Activated B cell treated with CpG ODN at 0.5 μM for 24 hours (primary cell): ENCODE measurements around the gene PTPN13. TPM values are rescaled to one million over a fixed set of nuclear protein-coding genes. Genes with fewer than 3 reads are reported as not detected.

Experiments
- ATAC-seq: fragments of 200-7000 bp; cut with Tn5 transposase; one replicate; pipeline ENCODE4 v1.10.0; 2021; ENCODE audit warnings: low read depth, mild to moderate bottlenecking, moderate library complexity
- CTCF ChIA-PET: fragments of 350-600 bp; sonication (Branson Sonifier 250); formaldehyde crosslinking; loops from one replicate; lab custom pipeline; 2021; ENCODE audit warnings: antibody characterized with exemption; lab: Charles Lee
- POLR2A ChIA-PET: fragments of 350-600 bp; sonication (Branson Sonifier 250); formaldehyde crosslinking; loops from one replicate; lab custom pipeline; 2021; ENCODE audit warnings: antibody characterized with exemption; lab: Charles Lee
- DNase-seq: peaks from one replicate; pipeline ENCODE4 v3.0.0; 2022
- H3K27ac Mint-ChIP-seq: one replicate; pipeline ENCODE4 v1.8.0; 2020; ENCODE audit warnings: mixed read lengths
- H3K27me3 Mint-ChIP-seq: one replicate; pipeline ENCODE4 v1.8.0; 2021; ENCODE audit warnings: mixed read lengths
- H3K36me3 Mint-ChIP-seq: one replicate; pipeline ENCODE4 v1.8.0; 2021; ENCODE audit warnings: low read depth, mixed read lengths
- H3K4me1 Mint-ChIP-seq: one replicate; pipeline ENCODE4 v1.8.0; 2021; ENCODE audit warnings: mixed read lengths
- H3K4me3 Mint-ChIP-seq: one replicate; pipeline ENCODE4 v1.8.0; 2020; ENCODE audit warnings: mild to moderate bottlenecking, mixed read lengths
- H3K9me3 Mint-ChIP-seq: one replicate; pipeline ENCODE4 v1.8.0; 2020; ENCODE audit warnings: mixed read lengths
- CTCF ChIP-seq: fragments of 200-600 bp; IDR thresholded peaks from one replicate; pipeline ENCODE4 v1.8.0; 2022; ENCODE audit warnings: antibody characterized with exemption, mild to moderate bottlenecking
- intact Hi-C: fragments of 100-400 bp; cut with micrococcal nuclease; formaldehyde crosslinking; loops from one replicate; pipeline ENCODE4 v1.15.1; 2024
- total RNA-seq: library from RNA; stranded (reverse); gene quantifications from 2 replicates; pipeline ENCODE4 v1.2.3, GENCODE V29; 2022

The PTPN13 gene
- total RNA-seq, 1 donor from 2014 or later = 0.07 TPM

GRCh38 chr4:86815653-86816052 lies 221.5 kb downstream of the PTPN13 start:
- Mint-ChIP-seq H3K4me1 (no peaks in the 10 kb centered on the region), H3K4me3 (no peak overlapping the region), H3K27me3 (peaks cover 3% of the 10 kb centered on the region), H3K36me3 (no peaks in the 10 kb centered on the region), H3K9me3 (peaks cover 9% of the 10 kb centered on the region), H3K27ac (no peak overlapping the region)
- ATAC-seq (no peak), DNase-seq (no peak)
- intact Hi-C loops = no loop called here
- no peak for TF ChIP-seq CTCF
- ChIA-PET POLR2A (no interaction called here), CTCF (no interaction called here)

DNA sequence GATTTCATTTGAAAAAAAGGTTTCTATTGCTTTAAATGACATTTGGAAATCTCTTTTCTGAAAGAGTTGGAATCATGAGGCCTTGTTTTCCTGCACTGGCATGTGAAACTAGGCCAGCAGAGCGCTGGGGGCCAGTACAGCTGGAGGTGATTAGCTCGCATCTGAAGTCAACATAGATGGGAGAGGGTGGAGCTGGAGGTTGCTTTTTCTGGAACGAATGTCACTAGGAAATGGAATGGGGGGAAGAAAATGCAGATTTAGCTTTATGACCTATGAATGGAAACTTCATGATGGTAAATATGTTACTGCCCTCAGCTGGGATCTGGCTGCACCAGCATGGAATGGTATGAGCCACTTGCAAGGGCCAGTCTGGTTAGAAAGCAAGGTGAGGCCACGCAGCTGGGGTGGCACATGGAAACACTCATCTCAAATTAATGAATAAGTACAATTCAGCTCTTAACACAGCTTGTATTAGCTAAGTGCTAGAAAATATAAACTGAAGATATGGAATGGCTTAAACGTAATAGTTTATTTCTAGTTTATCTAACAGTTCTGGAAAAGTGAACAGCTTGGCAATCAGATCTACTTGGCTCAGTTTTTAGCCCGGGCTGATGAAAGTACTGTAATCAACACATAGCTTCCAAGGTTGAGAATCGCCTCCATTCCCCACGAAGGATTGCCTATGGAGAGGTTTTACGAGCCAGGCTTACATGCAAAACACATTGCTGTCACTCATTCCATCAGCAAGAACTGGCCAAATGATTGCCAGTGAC lies 222.6 kb downstream of the PTPN13 start:
- Mint-ChIP-seq H3K27me3 (peaks cover 3% of the 10 kb centered on the region), H3K4me1 (no peaks in the 10 kb centered on the region), H3K27ac (no peak overlapping the region), H3K4me3 (no peak overlapping the region), H3K36me3 (no peaks in the 10 kb centered on the region), H3K9me3 (peaks cover 9% of the 10 kb centered on the region)
- ChIA-PET CTCF (no interaction called here), POLR2A (no interaction called here)
- intact Hi-C loops = no loop called here
- TF ChIP-seq CTCF = no peak
- ATAC-seq (no peak), DNase-seq (no peak)

GRCh38 chr4:86818211-86818610 lies 224.1 kb downstream of the PTPN13 start:
- intact Hi-C loops = no loop called here
- Mint-ChIP-seq H3K27me3 (peaks cover 3% of the 10 kb centered on the region), H3K36me3 (no peaks in the 10 kb centered on the region), H3K4me1 (no peaks in the 10 kb centered on the region), H3K9me3 (peaks cover 9% of the 10 kb centered on the region), H3K4me3 (no peak overlapping the region), H3K27ac (no peak overlapping the region)
- TF ChIP-seq CTCF = no peak
- no peak for ATAC-seq
- CTCF ChIA-PET = no interaction called here
- DNase-seq = no peak
- POLR2A ChIA-PET = no interaction called here

GRCh38 chr4:86818841-86819240 lies 224.7 kb downstream of the PTPN13 start:
- ATAC-seq (no peak), DNase-seq (no peak)
- ChIA-PET POLR2A (no interaction called here), CTCF (no interaction called here)
- H3K4me1 Mint-ChIP-seq = no peaks in the 10 kb centered on the region
- H3K9me3 Mint-ChIP-seq = peaks cover 9% of the 10 kb centered on the region
- H3K27me3 Mint-ChIP-seq = peaks cover 3% of the 10 kb centered on the region
- H3K36me3 Mint-ChIP-seq = no peaks in the 10 kb centered on the region
- H3K4me3 Mint-ChIP-seq = no peak overlapping the region
- no peak for TF ChIP-seq CTCF
- H3K27ac Mint-ChIP-seq = no peak overlapping the region
- intact Hi-C loops = no loop called here

DNA sequence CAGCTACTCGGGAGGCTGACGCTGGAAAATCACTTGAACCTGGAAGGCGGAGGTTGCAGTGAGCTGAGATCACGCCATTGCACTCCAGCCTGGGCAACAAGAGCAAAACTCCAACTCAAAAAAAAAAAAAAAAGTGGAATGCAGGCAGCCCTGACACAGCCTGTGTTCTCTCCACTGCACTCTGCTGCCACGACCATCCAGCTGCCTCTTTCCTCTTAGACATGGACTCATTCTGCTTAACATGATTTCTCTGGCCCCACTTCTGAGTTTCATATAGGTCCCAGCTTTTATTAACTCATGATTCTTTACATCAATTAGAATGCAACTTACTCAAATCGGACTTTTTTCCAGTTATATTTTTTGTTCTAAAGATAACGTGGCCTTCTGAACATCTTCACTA lies 225.4 kb downstream of the PTPN13 start:
- intact Hi-C loops = no loop called here
- peaks cover 3% of the 10 kb centered on the region for H3K27me3 Mint-ChIP-seq
- ChIA-PET CTCF (no interaction called here), POLR2A (interaction anchor here (0.6 kb wide), 1 partner anchor 206 kb away, joined by 6 read pairs; no protein-coding TSS in a partner anchor)
- H3K9me3 Mint-ChIP-seq = peaks cover 9% of the 10 kb centered on the region
- no peak for ATAC-seq
- no peak for TF ChIP-seq CTCF
- H3K4me3 Mint-ChIP-seq = no peak overlapping the region
- no peak overlapping the region for H3K27ac Mint-ChIP-seq
- H3K4me1 Mint-ChIP-seq = no peaks in the 10 kb centered on the region
- DNase-seq = no peak
- no peaks in the 10 kb centered on the region for H3K36me3 Mint-ChIP-seq
